ENCODE results near the gene RNPS1.

The RNPS1 gene

DNA sequence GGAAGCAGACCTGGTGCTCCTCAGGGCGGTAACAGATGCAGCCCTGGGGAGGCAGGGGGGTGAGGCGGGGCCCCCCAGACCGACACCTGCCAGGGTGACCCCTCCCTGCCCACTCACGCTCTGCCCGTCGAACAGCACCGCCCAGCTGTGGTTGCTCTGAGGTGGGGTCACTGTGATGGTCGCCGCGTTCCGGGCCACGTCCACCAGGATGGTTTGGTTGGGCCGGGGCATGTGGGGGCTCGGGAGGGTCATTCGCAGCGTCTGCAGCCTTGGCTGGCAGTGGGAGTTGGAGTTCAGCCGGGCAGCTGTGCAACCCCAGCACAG is 58.0 kb downstream of the RNPS1 start:
- Histone ChIP-seq H3K27ac (replicated peaks) (no peak overlapping the region), H3K4me3 (replicated peaks; ENCODE audit: insufficient read depth, low read length) (no peak overlapping the region), H3K27me3 (ENCODE audit: insufficient read depth, poor library complexity, severe bottlenecking) (no peaks in the 10 kb centered on the region)
- no peak for DNase-seq (ENCODE audit: low read depth in 1 of 2, low spot score in 1 of 2)
- TF ChIP-seq POLR2AphosphoS5 (IDR thresholded peaks at IDR 0.05; ENCODE audit: low read depth) (no peak), SPI1 (IDR thresholded peaks at IDR 0.05; ENCODE audit: borderline replicate concordance, low read depth) (no peak), GABPA (IDR thresholded peaks at IDR 0.05; ENCODE audit: low read depth) (no peak)
- TF ChIP-seq, protein P1, sequence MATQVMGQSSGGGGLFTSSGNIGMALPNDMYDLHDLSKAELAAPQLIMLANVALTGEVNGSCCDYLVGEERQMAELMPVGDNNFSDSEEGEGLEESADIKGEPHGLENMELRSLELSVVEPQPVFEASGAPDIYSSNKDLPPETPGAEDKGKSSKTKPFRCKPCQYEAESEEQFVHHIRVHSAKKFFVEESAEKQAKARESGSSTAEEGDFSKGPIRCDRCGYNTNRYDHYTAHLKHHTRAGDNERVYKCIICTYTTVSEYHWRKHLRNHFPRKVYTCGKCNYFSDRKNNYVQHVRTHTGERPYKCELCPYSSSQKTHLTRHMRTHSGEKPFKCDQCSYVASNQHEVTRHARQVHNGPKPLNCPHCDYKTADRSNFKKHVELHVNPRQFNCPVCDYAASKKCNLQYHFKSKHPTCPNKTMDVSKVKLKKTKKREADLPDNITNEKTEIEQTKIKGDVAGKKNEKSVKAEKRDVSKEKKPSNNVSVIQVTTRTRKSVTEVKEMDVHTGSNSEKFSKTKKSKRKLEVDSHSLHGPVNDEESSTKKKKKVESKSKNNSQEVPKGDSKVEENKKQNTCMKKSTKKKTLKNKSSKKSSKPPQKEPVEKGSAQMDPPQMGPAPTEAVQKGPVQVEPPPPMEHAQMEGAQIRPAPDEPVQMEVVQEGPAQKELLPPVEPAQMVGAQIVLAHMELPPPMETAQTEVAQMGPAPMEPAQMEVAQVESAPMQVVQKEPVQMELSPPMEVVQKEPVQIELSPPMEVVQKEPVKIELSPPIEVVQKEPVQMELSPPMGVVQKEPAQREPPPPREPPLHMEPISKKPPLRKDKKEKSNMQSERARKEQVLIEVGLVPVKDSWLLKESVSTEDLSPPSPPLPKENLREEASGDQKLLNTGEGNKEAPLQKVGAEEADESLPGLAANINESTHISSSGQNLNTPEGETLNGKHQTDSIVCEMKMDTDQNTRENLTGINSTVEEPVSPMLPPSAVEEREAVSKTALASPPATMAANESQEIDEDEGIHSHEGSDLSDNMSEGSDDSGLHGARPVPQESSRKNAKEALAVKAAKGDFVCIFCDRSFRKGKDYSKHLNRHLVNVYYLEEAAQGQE (IDR thresholded peaks at IDR 0.05; ENCODE audit: insufficient replicate concordance, low read depth): no peak
- TF ChIP-seq, protein P2, sequence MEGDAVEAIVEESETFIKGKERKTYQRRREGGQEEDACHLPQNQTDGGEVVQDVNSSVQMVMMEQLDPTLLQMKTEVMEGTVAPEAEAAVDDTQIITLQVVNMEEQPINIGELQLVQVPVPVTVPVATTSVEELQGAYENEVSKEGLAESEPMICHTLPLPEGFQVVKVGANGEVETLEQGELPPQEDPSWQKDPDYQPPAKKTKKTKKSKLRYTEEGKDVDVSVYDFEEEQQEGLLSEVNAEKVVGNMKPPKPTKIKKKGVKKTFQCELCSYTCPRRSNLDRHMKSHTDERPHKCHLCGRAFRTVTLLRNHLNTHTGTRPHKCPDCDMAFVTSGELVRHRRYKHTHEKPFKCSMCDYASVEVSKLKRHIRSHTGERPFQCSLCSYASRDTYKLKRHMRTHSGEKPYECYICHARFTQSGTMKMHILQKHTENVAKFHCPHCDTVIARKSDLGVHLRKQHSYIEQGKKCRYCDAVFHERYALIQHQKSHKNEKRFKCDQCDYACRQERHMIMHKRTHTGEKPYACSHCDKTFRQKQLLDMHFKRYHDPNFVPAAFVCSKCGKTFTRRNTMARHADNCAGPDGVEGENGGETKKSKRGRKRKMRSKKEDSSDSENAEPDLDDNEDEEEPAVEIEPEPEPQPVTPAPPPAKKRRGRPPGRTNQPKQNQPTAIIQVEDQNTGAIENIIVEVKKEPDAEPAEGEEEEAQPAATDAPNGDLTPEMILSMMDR (IDR thresholded peaks at IDR 0.05; ENCODE audit: insufficient read depth, low read length): no peak

DNA sequence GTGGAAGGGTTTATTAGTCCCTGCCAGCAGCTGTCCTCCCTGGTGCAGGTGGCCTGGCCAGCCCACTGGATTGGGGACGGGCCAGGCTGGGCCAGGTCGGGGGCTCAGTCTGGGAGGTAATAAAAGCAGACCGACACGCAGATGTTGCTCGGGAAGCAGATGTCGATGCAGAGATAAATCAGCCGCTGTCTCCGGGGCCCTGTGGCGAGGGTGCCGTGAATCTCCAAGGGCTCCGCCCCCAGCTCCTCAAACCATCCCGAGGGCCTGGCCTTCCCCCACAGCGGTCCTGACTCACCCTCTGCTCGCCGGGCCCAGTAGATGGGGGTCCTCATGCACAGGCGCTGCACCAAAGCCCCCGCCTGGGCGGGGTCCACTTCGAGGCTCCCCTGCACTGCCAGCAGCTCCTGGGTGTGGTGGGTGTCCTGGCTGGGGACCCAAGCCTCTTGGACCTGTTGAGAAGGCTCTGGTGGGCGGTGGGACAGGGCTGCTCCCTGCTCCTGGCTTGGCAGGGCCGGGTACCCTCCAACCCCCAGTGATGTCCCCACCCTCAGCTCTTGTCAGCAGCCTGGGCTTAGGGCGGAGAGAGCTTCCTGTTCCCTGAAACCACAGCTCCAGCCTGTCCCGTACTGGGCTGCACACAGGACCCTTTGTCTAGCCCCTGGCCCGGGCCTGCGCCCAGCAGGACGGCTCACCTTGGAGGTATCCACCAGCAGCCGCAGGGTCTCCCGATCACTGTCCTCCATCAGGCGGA is 58.5 kb downstream of the RNPS1 start:
- Histone ChIP-seq H3K27ac (replicated peaks) (no peak overlapping the region), H3K4me3 (replicated peaks; ENCODE audit: insufficient read depth, low read length) (no peak overlapping the region), H3K27me3 (ENCODE audit: insufficient read depth, poor library complexity, severe bottlenecking) (no peaks in the 10 kb centered on the region)
- DNase-seq (ENCODE audit: low read depth in 1 of 2, low spot score in 1 of 2): no peak
- TF ChIP-seq GABPA (IDR thresholded peaks at IDR 0.05; ENCODE audit: low read depth): no peak
- TF ChIP-seq, protein P2 (IDR thresholded peaks at IDR 0.05; ENCODE audit: insufficient read depth, low read length): no peak
- TF ChIP-seq SPI1 (IDR thresholded peaks at IDR 0.05; ENCODE audit: borderline replicate concordance, low read depth): no peak
- TF ChIP-seq, protein P1 (IDR thresholded peaks at IDR 0.05; ENCODE audit: insufficient replicate concordance, low read depth): no peak
- TF ChIP-seq POLR2AphosphoS5 (IDR thresholded peaks at IDR 0.05; ENCODE audit: low read depth): no peak

DNA sequence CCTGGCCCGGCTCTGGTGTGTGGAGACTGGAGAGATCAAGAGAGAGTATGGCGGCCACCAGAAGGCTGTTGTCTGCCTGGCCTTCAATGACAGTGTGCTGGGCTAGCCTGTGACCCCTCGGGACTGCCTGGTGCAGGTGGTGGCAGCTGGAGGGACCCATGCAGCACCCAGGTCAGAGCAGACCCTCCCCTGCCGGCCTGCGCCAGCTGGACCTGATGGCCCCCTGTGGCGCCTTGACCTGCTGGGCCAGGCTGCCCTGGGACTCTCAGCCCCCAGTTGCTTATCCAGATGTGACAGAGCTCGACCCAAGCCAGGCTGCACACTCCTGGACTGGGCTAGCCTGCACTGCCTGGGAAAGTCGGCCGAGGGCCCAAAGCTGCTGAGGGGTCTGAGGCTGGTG is 59.2 kb downstream of the RNPS1 start:
- H3K4me3 ChIP-seq (replicated peaks; ENCODE audit: insufficient read depth, low read length): no peak overlapping the region
- no peak overlapping the region for H3K27ac ChIP-seq (replicated peaks)
- no peak for TF ChIP-seq POLR2AphosphoS5 (IDR thresholded peaks at IDR 0.05; ENCODE audit: low read depth)
- no peak for TF ChIP-seq GABPA (IDR thresholded peaks at IDR 0.05; ENCODE audit: low read depth)
- TF ChIP-seq, protein P2 (IDR thresholded peaks at IDR 0.05; ENCODE audit: insufficient read depth, low read length): no peak
- no peak for TF ChIP-seq SPI1 (IDR thresholded peaks at IDR 0.05; ENCODE audit: borderline replicate concordance, low read depth)
- TF ChIP-seq, protein P1 (IDR thresholded peaks at IDR 0.05; ENCODE audit: insufficient replicate concordance, low read depth): no peak
- H3K27me3 ChIP-seq (ENCODE audit: insufficient read depth, poor library complexity, severe bottlenecking): no peaks in the 10 kb centered on the region
- no peak for DNase-seq (ENCODE audit: low read depth in 1 of 2, low spot score in 1 of 2)
